Heart left ventricle (tissue), 16 donors: ENCODE measurements around the gene ZNF160. TPM values are rescaled to one million over a fixed set of nuclear protein-coding genes. Genes with fewer than 3 reads are reported as not detected.
"Not testable (repeated sequence)": the region's sequence is repeated elsewhere in the genome, so short reads cannot be mapped to it uniquely, and the experiment has no call there.

Experiments used
- ATAC-seq, 4 donors: fragments of 200-7000 bp; cut with Tn5 transposase; one replicate each; pipeline ENCODE4 v1.9.1; 2020 to 2022; ENCODE audit warnings: moderate library complexity in 4 of 4, mild to moderate bottlenecking in 3 of 4, moderate number of reproducible peaks in 1 of 4
- DNase-seq, 5 donors: peaks; one replicate each; pipeline ENCODE4 v3.0.0-alpha.2; 2020
- H3K27ac ChIP-seq, 12 donors: fragments of 200-600 bp; sonication (generic) in 4 of 12; one replicate each; pipeline versions ENCODE4 v1.5.0 to v1.8.0; 2016 to 2022; ENCODE audit warnings: mild to moderate bottlenecking in 2 of 12
- H3K27me3 ChIP-seq, 9 donors: fragments of 200-600 bp; sonication (generic) in 2 of 9; one replicate each; pipeline versions ENCODE4 v1.5.1 to v1.8.0; 2016 to 2022; ENCODE audit warnings: mild to moderate bottlenecking in 3 of 9
- H3K36me3 ChIP-seq, 9 donors: fragments of 200-600 bp; sonication (generic) in 2 of 9; one replicate each; pipeline versions ENCODE4 v1.5.0 to v1.8.0; 2018 to 2022; ENCODE audit warnings: mild to moderate bottlenecking in 2 of 9
- H3K4me1 ChIP-seq, 12 donors: fragments of 200-600 bp; sonication (generic) in 4 of 12; one replicate each; pipeline versions ENCODE4 v1.5.0 to v1.8.0; 2016 to 2022; ENCODE audit warnings: mild to moderate bottlenecking in 3 of 12
- H3K4me3 ChIP-seq, 12 donors: fragments of 200-600 bp; sonication (generic) in 4 of 12; one replicate each; pipeline versions ENCODE4 v1.5.0 to v1.8.0; 2017 to 2022; ENCODE audit warnings: mild to moderate bottlenecking in 9 of 12, moderate library complexity in 4 of 12
- H3K9me3 ChIP-seq, 12 donors: fragments of 200-600 bp; sonication (generic) in 4 of 12; one replicate each; pipeline versions ENCODE4 v1.5.0 to v1.8.0; 2016 to 2022; ENCODE audit warnings: mild to moderate bottlenecking in 1 of 12
- CTCF ChIP-seq, 12 donors: fragments of 200-600 bp; sonication (generic) in 4 of 12; IDR thresholded peaks; one replicate each; pipeline versions ENCODE4 v1.5.0 to v1.8.0; 2018 to 2022; ENCODE audit warnings: antibody characterized with exemption in 12 of 12, mild to moderate bottlenecking in 5 of 12
- POLR2A ChIP-seq, 2 donors: fragments of 450-650 bp; IDR thresholded peaks; one replicate each; pipeline ENCODE4 v1.6.1; 2017; ENCODE audit warnings: antibody characterized with exemption in 2 of 2, mild to moderate bottlenecking in 2 of 2, moderate library complexity in 2 of 2
- WGBS, 4 donors: extraction: QIAGEN DNeasy Blood & Tissue Kit in 2 of 4; methylation state at CpG; one replicate each; pipeline versions ENCODE4 v1.1.5 to v1.1.7; 2013 to 2018; 5-methylcytosine and 5-hydroxymethylcytosine counted together
- intact Hi-C, 10 donors: fragments of 100-400 bp; cut with DNase I; formaldehyde crosslinking; loops; one replicate each; pipeline versions ENCODE4 v1.11.1 to v1.14.2; 2022
- polyA plus RNA-seq, 2 donors: library from polyadenylated mRNA; stranded (reverse); fragments of 200-250 nt; gene quantifications; one replicate each; pipeline ENCODE4 v1.2.3, GENCODE V29; 2013
- total RNA-seq, 9 donors: library from RNA; depleted of rRNA in 2 of 9; stranded (reverse); fragments of >200 nt in 2 of 9; fragmentation: NEBNext Ultra II Directional in 3 of 9; extraction: Animal tissue kit (Norgen Biotek cat#: 25700) in 3 of 9; gene quantifications; one replicate each; pipeline versions ENCODE4 v1.1.0 to v1.2.4, GENCODE V29; 2016 to 2023
- donor health status: ischemic (EF 13 %, LVEDD 7.1; RV severe dilation, severe dysfunction).
- donor health status: healthy with polysubstance abuse.
- donor health status: DM: no; HTN: yes; CAD: no.
- donor health status: DM: no; HTN: no; CAD: no.
- donor health status: ischemic (EF 25% LVEDD 6.9; RV normal size, moderate dysfunction).
- donor health status: ischemic (EF 25% LVEDD 5.7; RV mildly dilated, moderate dysfunction).
- donor health status: healthy.
- donor health status: DM: yes; HTN: yes; CAD: no.
- donor health status: ischemic (EF 35%, LVEDD 5.7; RV mildly dilated, moderate dysfunction).
- donor health status: nonischemic (EF 11% LVEDD 7.7; RV severe dilation, severe dysfunction).
- donor health status: DM: yes; HTN: yes; CAD: no.
- donor health status: PGD.
- donor health status: ischemic (EF 29% LVEDD 5.4; RV normal size, mild dysfunction).
- donor health status: nonischemic (EF 23%, LVEDD 6.1; RV moderate dilation, normal function).

Gene ZNF160
- total and polyA plus RNA-seq, 11 donors = 10.0 to 24.7 (median 17.0) TPM

GRCh38 chr19:53037101-53038097 is 65.8 kb downstream of the ZNF160 start:
- peak overlapping the region in 10 of 12 donors; percentile 16 to 65 (median 36) for H3K4me3 ChIP-seq
- DNase-seq (peak in 4 of 5 donors; percentile 9 to 61 (median 38)), ATAC-seq (peak in 3 of 4 donors; percentile 48 to 90 (median 76))
- intact Hi-C loops = no loop called here
- peaks cover 0 to 29% (median 13%) of the 10 kb centered on the region in 12 donors for H3K9me3 ChIP-seq
- peak overlapping the region in 1 of 12 donors; percentile 23 for H3K27ac ChIP-seq
- peaks cover 0 to 33% (median 0%) of the 10 kb centered on the region in 9 donors for H3K27me3 ChIP-seq
- H3K36me3 ChIP-seq = no peaks in the 10 kb centered on the region
- no peaks in the 10 kb centered on the region for H3K4me1 ChIP-seq
- WGBS, 4 donors = 17 to 22% (median 20%) methylated on average over 52 of the region's 52 CpGs
- no peak for TF ChIP-seq POLR2A (IDR thresholded peaks at IDR 0.05)
- no peak for TF ChIP-seq CTCF (IDR thresholded peaks at IDR 0.05)

- H3K27ac ChIP-seq = no peak overlapping the region
- DNase-seq (no peak), ATAC-seq (no peak)
- no peak for TF ChIP-seq CTCF (IDR thresholded peaks at IDR 0.05)
- TF ChIP-seq POLR2A (IDR thresholded peaks at IDR 0.05) = no peak
- H3K9me3 ChIP-seq = peaks cover 0 to 29% (median 13%) of the 10 kb centered on the region in 12 donors
- peaks cover 0 to 35% (median 0%) of the 10 kb centered on the region in 9 donors for H3K27me3 ChIP-seq
- no peaks in the 10 kb centered on the region for H3K36me3 ChIP-seq
- intact Hi-C loops = no loop called here
- WGBS, 4 donors = 61 to 77% (median 71%) methylated on average over 4 of the region's 4 CpGs
- no peak overlapping the region for H3K4me3 ChIP-seq
- no peaks in the 10 kb centered on the region for H3K4me1 ChIP-seq
Observed at GRCh38 chr19:53034948-53035675, 68.1 kb downstream of the ZNF160 start.

- Histone ChIP-seq H3K36me3 (no peaks in the 10 kb centered on the region), H3K4me1 (no peaks in the 10 kb centered on the region), H3K27ac (no peak overlapping the region), H3K9me3 (peaks cover 0 to 24% (median 11%) of the 10 kb centered on the region in 12 donors), H3K27me3 (peaks cover 0 to 28% (median 0%) of the 10 kb centered on the region in 9 donors), H3K4me3 (no peak overlapping the region)
- WGBS, 4 donors = 88 to 95% (median 94%) methylated on average over 2 of the region's 2 CpGs
- intact Hi-C loops = no loop called here
- TF ChIP-seq POLR2A (IDR thresholded peaks at IDR 0.05) (no peak), CTCF (IDR thresholded peaks at IDR 0.05) (no peak)
- DNase-seq (no peak), ATAC-seq (no peak)
Observed at GRCh38 chr19:53034054-53034453, 69.2 kb downstream of the ZNF160 start.

GRCh38 chr19:53028306-53028705 is 74.9 kb downstream of the ZNF160 start:
- H3K36me3 ChIP-seq, intact Hi-C loops, H3K4me3 ChIP-seq, ATAC-seq, DNase-seq, H3K9me3 ChIP-seq, H3K4me1 ChIP-seq, H3K27ac ChIP-seq: not testable (repeated sequence)
- WGBS, 4 donors = 6 to 26% (median 13%) methylated on average over 6 to 7 of the region's 7 CpGs
- peaks cover 0 to 20% (median 0%) of the 10 kb centered on the region in 9 donors for H3K27me3 ChIP-seq
